Right cardiac atrium (tissue), 5 donors: Measurements from ENCODE around the gene TMCC2. TPM values are rescaled to one million over a fixed set of nuclear protein-coding genes. Genes with fewer than 3 reads are reported as not detected.
"Not testable (repeated sequence)": the region's sequence is repeated elsewhere in the genome, so short reads cannot be mapped to it uniquely, and the experiment has no call there.

Experiments used
- ATAC-seq, 2 donors: fragments of 200-7000 bp; cut with Tn5 transposase; one replicate each; pipeline versions ENCODE4 v1.8.0 to v1.9.1; 2020; ENCODE audit warnings: moderate library complexity in 2 of 2, mild to moderate bottlenecking in 1 of 2
- DNase-seq, 3 donors: peaks; one replicate each; pipeline ENCODE4 v3.0.0-alpha.2; 2020
- H3K27ac ChIP-seq: one replicate; pipeline ENCODE4 v1.5.1; 2013; ENCODE audit warnings: mild to moderate bottlenecking, low read length, control low read depth, moderate library complexity
- H3K27me3 ChIP-seq: one replicate; pipeline ENCODE4 v1.6.1; 2013; ENCODE audit not compliant: control insufficient read depth, insufficient read depth
- H3K4me1 ChIP-seq: one replicate; pipeline ENCODE4 v1.6.1; 2013; ENCODE audit warnings: low read length; ENCODE audit not compliant: control insufficient read depth, insufficient read depth
- H3K4me3 ChIP-seq: one replicate; pipeline ENCODE4 v1.5.1; 2013; ENCODE audit warnings: low read length, control low read depth
- H3K9me3 ChIP-seq: one replicate; pipeline ENCODE4 v1.6.1; 2013; ENCODE audit warnings: low read length; ENCODE audit not compliant: control insufficient read depth
- WGBS: extraction: QIAGEN DNeasy Blood & Tissue Kit; methylation state at CpG from one replicate; pipeline ENCODE4 v1.1.7; 2013; 5-methylcytosine and 5-hydroxymethylcytosine counted together
- intact Hi-C, 4 donors: fragments of 100-400 bp; cut with DNase I; formaldehyde crosslinking; loops; one replicate each; pipeline versions ENCODE4 v1.11.0 to v1.14.0; 2022 to 2023
- polyA plus RNA-seq: library from polyadenylated mRNA; stranded (reverse); fragments of 200-250 nt; gene quantifications from one replicate; pipeline ENCODE4 v1.2.3, GENCODE V29; 2013
- total RNA-seq, 4 donors: library from RNA; stranded (reverse); fragmentation: NEBNext Ultra II Directional; extraction: Animal tissue kit (Norgen Biotek cat#: 25700); gene quantifications; one replicate each; pipeline ENCODE4 v1.2.1, GENCODE V29; 2021
- donor health status: healthy with polysubstance abuse.
- donor health status: DM: no; HTN: yes; CAD: no.
- donor health status: DM: no; HTN: no; CAD: no.
- donor health status: DM: no; HTN: yes; CAD: no; lungs with severe emphysema.
- donor health status: DM: yes; HTN: yes; CAD: no.

Gene TMCC2
- total and polyA plus RNA-seq, 5 donors, result 6.5 to 15.9 (median 14.9) TPM

DNA sequence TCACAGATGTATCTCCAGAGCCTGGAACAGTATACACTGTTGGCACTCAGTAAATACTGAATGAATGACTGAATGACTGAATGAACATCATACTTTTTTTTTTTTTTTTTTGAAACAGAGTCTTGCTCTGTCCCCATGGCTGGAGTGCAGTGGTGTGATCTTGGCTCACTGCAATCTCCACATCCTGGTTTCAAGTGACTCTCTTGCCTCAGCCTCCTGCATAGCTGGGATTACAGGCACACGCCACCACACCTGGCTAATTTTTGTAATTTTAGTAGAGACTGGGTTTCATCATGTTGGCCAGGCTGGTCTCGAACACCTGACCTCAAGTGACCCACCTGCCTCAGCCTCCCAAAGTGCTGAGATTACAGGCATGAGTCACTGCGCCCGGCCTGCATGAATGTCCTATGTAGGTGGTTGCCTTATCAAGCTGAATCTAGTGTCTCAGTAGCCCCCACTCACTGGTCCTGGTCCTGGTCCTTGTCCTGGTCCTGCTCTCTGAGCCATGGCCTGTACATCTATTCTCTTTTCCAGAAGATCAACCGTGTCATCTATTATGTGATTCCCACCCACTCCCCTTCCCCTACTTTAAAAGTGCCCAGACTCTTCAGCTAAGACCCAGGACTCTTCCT is 69.9 kb downstream of the TMCC2 start:
- DNase-seq, H3K4me3 ChIP-seq, intact Hi-C loops, H3K9me3 ChIP-seq, ATAC-seq, H3K27me3 ChIP-seq, H3K27ac ChIP-seq: not testable (repeated sequence)
- 98% methylated on average over 5 of the region's 5 CpGs for WGBS
- peaks cover 15% of the 10 kb centered on the region for H3K4me1 ChIP-seq

GRCh38 chr1:205298191-205298994 is 70.6 kb downstream of the TMCC2 start:
- intact Hi-C loops, result no loop called here
- no peak for ATAC-seq
- DNase-seq, result no peak
- H3K27me3 ChIP-seq, result no peaks in the 10 kb centered on the region
- no peak overlapping the region for H3K4me3 ChIP-seq
- peaks cover 15% of the 10 kb centered on the region for H3K4me1 ChIP-seq
- no peak overlapping the region for H3K27ac ChIP-seq
- H3K9me3 ChIP-seq, result no peaks in the 10 kb centered on the region
- 69% methylated on average over 9 of the region's 9 CpGs for WGBS

- no peaks in the 10 kb centered on the region for H3K9me3 ChIP-seq
- ATAC-seq (no peak), DNase-seq (no peak)
- WGBS, result 91% methylated on average over 9 of the region's 9 CpGs
- H3K4me3 ChIP-seq, result no peak overlapping the region
- no peaks in the 10 kb centered on the region for H3K27me3 ChIP-seq
- H3K4me1 ChIP-seq, result peaks cover 3% of the 10 kb centered on the region
- intact Hi-C loops, result no loop called here
- H3K27ac ChIP-seq, result no peak overlapping the region
Observed at GRCh38 chr1:205300149-205300548, 72.4 kb downstream of the TMCC2 start.

DNA sequence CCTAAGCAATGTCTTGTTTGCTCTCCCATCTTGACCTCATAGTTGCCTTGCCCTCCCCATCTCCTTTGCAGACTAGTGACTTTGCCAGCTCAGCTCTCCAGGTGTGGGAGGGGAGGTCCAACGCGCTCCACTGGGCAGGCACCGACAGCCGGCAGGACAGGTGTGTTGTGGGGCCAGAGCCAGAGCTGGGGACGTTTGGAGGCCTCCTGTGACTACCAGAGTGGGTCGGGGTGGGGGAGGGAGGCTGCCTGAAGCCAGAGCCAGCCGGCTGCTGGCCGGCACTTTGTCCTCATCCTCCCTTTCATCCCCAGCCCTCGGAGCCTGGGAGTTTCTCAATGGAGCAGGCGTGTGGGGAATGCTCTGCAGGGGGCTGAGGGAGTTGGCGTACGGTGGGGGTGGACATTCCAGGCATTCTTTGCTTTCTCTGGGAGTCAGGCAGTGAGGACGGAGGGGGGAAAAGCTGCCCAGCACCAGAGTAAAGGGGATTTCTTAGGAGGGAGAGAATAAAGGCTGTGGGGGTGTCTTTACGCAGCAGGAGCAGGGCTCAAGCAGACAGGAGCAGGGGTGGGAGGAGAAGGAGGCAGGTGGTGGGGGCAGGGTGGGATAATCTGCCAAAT is 73.6 kb downstream of the TMCC2 start:
- no peaks in the 10 kb centered on the region for H3K27me3 ChIP-seq
- DNase-seq, result no peak
- H3K4me1 ChIP-seq, result peaks cover 3% of the 10 kb centered on the region
- intact Hi-C loops, result no loop called here
- no peak overlapping the region for H3K4me3 ChIP-seq
- ATAC-seq, result peak; percentile 22 to 61
- 28% methylated on average over 14 of the region's 14 CpGs for WGBS
- H3K9me3 ChIP-seq, result no peaks in the 10 kb centered on the region
- no peak overlapping the region for H3K27ac ChIP-seq

DNA sequence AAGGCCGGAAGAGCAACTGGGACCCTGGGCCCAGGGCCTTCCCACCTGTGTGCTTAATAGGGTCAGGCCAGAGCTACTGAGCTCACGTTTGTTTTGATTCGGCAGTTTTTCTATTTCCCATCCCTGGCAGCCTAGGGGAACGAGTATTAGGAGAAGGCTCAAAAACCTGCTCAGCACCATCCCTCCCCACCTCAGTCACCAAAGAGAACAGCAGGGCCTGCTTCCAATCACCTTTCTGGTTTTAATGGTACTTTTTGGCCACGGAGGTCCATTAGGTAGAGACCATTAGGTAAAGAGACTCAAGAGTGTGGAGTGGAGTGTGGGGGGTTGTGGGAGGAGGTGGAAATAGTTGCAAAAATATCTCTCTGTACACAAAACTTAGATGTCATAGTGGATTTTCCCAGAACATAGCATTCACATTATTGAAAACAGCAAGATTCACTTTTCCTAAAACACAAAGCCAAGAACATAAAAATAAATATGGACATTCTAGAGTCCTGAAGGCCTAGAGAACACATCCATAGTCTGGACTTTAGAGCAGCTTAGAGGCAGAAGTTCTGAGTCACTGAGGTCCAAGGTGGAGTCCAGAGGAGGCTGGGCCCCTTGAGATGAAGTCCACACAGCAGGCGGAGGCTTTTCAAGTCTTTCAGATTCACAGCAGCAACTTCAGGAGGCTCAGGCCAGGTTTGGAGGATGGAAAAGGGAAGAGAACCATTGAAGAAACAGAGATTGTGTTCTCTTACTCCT is 74.3 kb downstream of the TMCC2 start:
- Histone ChIP-seq H3K27me3 (no peaks in the 10 kb centered on the region), H3K27ac (no peak overlapping the region), H3K9me3 (no peaks in the 10 kb centered on the region), H3K4me3 (no peak overlapping the region), H3K4me1 (peaks cover 3% of the 10 kb centered on the region)
- intact Hi-C loops, result no loop called here
- ATAC-seq, result no peak
- WGBS, result 72% methylated on average over 6 of the region's 6 CpGs
- DNase-seq, result no peak

DNA sequence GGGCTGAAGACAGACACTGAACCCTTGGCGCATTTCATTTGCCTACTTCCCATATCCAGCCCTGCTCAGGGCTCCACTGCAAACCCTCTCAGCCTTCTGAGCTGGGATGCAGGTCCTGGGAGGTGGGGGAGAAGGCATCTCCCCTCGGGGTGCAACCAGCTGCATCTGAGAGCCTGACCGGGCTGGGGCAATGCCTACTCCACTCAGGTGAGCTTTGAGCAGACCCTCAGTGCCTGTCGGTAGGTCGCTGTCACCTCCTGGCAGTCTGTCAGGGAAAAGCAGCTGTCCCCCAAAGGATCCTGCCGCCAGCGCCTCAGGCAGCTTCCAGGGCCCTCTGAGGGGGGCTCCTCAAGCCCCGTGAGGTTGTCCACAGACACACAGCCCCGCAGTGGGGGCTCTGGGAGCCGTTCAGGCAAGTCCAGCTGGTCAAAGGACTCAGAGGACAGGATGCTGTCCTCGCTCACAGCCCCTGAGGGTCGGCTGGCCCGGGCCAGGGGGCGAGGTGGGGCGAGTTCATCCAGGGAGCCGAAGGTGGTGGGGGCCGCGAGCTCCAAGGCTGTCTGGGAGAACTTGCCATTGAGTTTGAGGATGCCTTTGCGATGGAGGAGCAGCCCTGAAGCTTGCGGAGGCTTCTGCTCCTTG is 75.6 kb downstream of the TMCC2 start:
- intact Hi-C loops, result no loop called here
- ATAC-seq (no peak), DNase-seq (no peak)
- Histone ChIP-seq H3K27ac (no peak overlapping the region), H3K4me1 (peaks cover 3% of the 10 kb centered on the region), H3K4me3 (no peak overlapping the region), H3K27me3 (no peaks in the 10 kb centered on the region), H3K9me3 (no peaks in the 10 kb centered on the region)
- 89% methylated on average over 20 of the region's 20 CpGs for WGBS

DNA sequence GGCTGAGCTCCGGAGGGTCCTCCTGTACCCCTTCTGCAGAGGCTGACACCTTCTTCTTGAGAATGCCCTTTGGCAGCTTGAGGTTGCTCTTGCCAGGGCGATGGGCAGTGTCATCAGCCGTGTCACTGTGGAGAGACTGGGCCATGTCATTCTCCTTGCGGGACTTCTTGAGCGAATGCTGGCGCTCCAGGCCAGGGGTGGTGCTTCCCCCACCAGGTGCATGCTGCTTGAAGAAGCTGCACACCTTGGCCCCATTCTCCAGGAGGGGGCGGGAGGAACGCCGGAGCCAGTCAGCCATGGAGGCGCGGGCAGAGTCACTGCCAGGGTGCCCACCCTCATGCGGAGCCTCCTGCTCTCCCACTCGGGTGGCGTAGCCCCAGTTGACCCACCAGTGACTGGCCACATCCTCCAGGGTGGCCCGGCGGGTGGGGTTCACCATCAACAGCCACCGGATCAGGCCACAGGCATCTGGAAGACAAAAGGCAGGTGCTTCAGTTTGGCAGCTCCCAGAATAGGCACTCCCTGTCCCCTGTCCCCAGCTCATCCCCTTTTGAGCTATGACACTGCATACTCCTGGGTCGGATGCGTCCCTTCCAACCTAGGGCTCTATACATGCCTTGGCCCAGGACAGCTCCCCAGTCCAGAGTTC is 76.4 kb downstream of the TMCC2 start:
- ATAC-seq (no peak), DNase-seq (no peak)
- WGBS, result 95% methylated on average over 19 of the region's 19 CpGs
- no peaks in the 10 kb centered on the region for H3K27me3 ChIP-seq
- H3K4me3 ChIP-seq, result no peak overlapping the region
- H3K27ac ChIP-seq, result no peak overlapping the region
- intact Hi-C loops, result no loop called here
- no peaks in the 10 kb centered on the region for H3K9me3 ChIP-seq
- peaks cover 3% of the 10 kb centered on the region for H3K4me1 ChIP-seq

- no peak for DNase-seq
- no peaks in the 10 kb centered on the region for H3K27me3 ChIP-seq
- no peak overlapping the region for H3K4me3 ChIP-seq
- intact Hi-C loops, result no loop called here
- 91% methylated on average over 1 of the region's 1 CpG for WGBS
- no peaks in the 10 kb centered on the region for H3K9me3 ChIP-seq
- H3K27ac ChIP-seq, result no peak overlapping the region
- peaks cover 3% of the 10 kb centered on the region for H3K4me1 ChIP-seq
- ATAC-seq, result no peak
Observed at GRCh38 chr1:205304695-205305070, 76.9 kb downstream of the TMCC2 start.

DNA sequence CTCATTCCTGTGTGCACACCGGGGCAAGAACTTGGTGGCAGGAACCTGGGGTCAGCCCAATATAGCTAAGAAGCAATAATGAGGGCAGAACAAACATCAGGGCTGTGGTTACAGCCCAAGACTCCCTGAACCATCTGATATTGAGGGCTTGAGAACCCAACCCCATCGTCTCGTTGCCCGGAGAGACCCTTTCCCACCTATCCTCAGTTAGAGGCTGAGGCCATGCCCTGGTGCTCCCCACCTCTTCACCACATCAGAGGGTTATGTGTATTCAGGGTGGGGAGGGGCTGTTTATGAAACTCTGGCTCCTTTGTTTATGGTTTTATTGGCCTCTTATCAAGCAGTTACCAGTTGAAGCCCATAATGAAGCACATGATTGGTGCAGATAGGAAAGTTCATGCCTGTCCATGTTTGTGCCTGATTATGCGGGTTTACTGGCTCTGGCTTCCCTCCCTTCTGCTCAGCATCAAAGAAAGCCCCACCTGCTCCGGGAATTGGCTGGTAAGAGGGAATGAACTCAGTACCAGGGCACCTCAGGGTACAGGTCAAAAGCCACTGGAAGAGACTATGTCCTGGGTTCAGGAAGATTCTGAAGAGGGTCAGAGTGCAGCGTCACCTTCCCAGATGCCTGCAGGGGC is 79.3 kb downstream of the TMCC2 start:
- Histone ChIP-seq H3K27ac (no peak overlapping the region), H3K4me1 (no peaks in the 10 kb centered on the region), H3K27me3 (no peaks in the 10 kb centered on the region), H3K9me3 (no peaks in the 10 kb centered on the region), H3K4me3 (no peak overlapping the region)
- intact Hi-C loops, result no loop called here
- ATAC-seq (no peak), DNase-seq (no peak)
- WGBS, result 92% methylated on average over 7 of the region's 7 CpGs

GRCh38 chr1:205309741-205310140 is 82.0 kb downstream of the TMCC2 start:
- Histone ChIP-seq H3K4me1 (peaks cover 8% of the 10 kb centered on the region), H3K27me3 (no peaks in the 10 kb centered on the region), H3K4me3 (no peak overlapping the region), H3K27ac (no peak overlapping the region), H3K9me3 (no peaks in the 10 kb centered on the region)
- intact Hi-C loops, result no loop called here
- DNase-seq (no peak), ATAC-seq (no peak)
- WGBS, result 79% methylated on average over 1 of the region's 1 CpG
